Measurements from ENCODE around the gene LRRC17. TPM values are rescaled to one million over a fixed set of nuclear protein-coding genes. Genes with fewer than 3 reads are reported as not detected.

Gene LRRC17
- total RNA-seq, 6 experiments from 2014 or later = 0.64 to 1.8 (median 1.3) TPM

- no peak for ATAC-seq
- TF ChIP-seq POLR2A (IDR thresholded peaks at IDR 0.05) = no peak
- TF ChIP-seq, protein P1, sequence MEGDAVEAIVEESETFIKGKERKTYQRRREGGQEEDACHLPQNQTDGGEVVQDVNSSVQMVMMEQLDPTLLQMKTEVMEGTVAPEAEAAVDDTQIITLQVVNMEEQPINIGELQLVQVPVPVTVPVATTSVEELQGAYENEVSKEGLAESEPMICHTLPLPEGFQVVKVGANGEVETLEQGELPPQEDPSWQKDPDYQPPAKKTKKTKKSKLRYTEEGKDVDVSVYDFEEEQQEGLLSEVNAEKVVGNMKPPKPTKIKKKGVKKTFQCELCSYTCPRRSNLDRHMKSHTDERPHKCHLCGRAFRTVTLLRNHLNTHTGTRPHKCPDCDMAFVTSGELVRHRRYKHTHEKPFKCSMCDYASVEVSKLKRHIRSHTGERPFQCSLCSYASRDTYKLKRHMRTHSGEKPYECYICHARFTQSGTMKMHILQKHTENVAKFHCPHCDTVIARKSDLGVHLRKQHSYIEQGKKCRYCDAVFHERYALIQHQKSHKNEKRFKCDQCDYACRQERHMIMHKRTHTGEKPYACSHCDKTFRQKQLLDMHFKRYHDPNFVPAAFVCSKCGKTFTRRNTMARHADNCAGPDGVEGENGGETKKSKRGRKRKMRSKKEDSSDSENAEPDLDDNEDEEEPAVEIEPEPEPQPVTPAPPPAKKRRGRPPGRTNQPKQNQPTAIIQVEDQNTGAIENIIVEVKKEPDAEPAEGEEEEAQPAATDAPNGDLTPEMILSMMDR (IDR thresholded peaks at IDR 0.05) = no peak
- H3K27me3 ChIP-seq = no peaks in the 10 kb centered on the region
- peaks cover 0 to 10% (median 0%) of the 10 kb centered on the region in 4 donors for H3K4me1 ChIP-seq
- H3K4me3 ChIP-seq = peak overlapping the region in 1 of 3 donors; percentile 1
- intact Hi-C loops (cut with DNase I) = no loop called here
- H3K9me3 ChIP-seq = no peaks in the 10 kb centered on the region
- DNase-seq = no peak
- no peak overlapping the region for H3K27ac ChIP-seq
- no peaks in the 10 kb centered on the region for H3K36me3 ChIP-seq
- WGBS (ENCODE audit: insufficient coverage, low coverage, low lambda C conversion rate, missing lambda C conversion rate) = 77% methylated on average over 3 of the region's 3 CpGs
These were observed 21.9 kb downstream of the LRRC17 start for GRCh38 chr7:102934701-102935100.

DNA sequence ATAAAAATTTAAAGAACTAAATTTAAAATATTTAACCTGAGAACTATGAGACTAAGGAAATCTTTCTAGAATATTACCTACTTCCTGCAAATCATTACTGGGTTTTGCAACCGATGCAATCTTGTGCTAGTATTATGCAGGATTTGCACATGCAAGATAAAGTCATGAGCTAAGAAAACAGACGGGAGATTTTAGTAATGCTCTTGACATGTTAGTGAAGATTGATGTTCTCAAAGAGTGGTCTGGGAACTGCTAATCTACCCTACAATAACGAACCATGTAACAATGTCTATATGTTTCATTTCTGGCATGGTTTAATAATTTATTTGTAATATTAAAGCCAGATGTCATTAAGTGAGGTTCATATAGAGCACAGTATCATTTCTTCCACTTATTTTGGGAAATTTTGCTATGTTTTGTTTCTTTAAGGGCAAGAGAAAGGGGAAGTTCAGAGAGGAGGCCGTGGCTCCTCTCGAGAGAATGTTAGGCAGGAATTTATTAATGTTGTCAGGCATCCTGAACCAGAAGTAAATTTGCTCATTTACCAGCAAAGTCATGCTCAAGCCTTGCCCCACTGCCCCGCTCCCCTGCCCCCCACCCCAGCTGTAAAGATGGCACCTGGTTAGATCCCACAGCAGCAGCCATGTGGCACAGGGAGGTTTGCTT is 22.8 kb downstream of the LRRC17 start:
- Histone ChIP-seq H3K27ac (no peak overlapping the region), H3K4me3 (no peak overlapping the region), H3K9me3 (no peaks in the 10 kb centered on the region), H3K4me1 (peaks cover 0 to 10% (median 0%) of the 10 kb centered on the region in 4 donors), H3K36me3 (no peaks in the 10 kb centered on the region), H3K27me3 (no peaks in the 10 kb centered on the region)
- ATAC-seq (no peak), DNase-seq (no peak)
- intact Hi-C loops (cut with DNase I) = no loop called here
- 54% methylated on average over 6 of the region's 6 CpGs for WGBS (ENCODE audit: insufficient coverage, low coverage, low lambda C conversion rate, missing lambda C conversion rate)
- TF ChIP-seq POLR2A (IDR thresholded peaks at IDR 0.05) = no peak
- TF ChIP-seq, protein P1 (IDR thresholded peaks at IDR 0.05) = no peak

DNA sequence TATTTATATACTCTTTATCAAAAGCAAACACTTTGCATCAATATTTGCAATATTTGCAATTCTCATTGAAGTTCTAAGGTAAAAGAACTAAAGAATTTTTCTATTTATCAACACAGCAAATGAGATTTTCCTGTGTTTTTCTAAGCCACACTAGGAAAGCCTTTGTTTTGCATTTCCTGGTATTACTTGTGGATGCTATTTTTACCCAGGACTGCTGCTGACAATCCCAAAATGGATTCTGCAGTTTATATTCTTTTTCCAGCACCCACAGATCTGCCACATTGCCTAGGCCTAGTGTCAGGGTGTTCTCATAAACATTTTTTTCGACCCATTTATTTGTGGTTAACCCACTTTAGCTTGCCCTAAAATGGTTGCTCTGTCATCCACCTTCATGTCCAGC is 25.9 kb downstream of the LRRC17 start:
- Histone ChIP-seq H3K4me1 (peaks cover 0 to 10% (median 0%) of the 10 kb centered on the region in 4 donors), H3K27ac (no peak overlapping the region)

DNA sequence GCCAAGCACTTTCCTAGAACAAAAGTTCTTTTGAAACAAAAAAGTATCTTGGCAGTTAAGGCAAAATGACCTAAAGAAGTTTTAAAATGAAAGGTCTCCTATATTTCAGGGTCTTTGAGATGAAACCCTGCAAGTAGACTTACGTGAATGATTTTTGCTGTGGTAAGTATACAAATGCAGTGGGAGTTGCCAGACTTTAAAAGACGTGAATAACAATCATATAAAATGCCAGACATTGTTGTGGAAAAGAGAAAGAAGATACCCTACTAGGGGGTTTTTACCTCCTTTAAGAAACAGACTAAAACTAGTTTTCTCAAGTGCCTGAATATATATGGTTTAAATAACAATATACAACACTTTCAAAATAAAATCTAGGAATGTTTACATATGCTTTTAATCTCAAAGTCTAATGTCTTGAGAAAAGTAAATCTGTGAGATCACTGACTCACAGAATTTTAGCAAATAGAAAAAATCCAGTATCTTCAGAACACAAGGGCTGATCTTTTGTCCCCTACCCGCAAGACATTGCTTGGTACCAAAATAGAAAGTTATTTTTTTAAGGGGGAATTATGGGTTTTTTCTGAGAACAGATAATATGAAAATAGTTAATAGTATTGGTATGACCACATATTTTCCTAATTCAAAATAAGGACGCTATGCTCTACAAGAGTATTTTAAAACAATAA is 29.5 kb downstream of the LRRC17 start:
- Histone ChIP-seq H3K4me1 (no peaks in the 10 kb centered on the region), H3K9me3 (no peaks in the 10 kb centered on the region), H3K27ac (no peak overlapping the region), H3K4me3 (no peak overlapping the region), H3K36me3 (no peaks in the 10 kb centered on the region), H3K27me3 (no peaks in the 10 kb centered on the region)
- TF ChIP-seq, protein P1 (IDR thresholded peaks at IDR 0.05) = no peak
- no peak for TF ChIP-seq POLR2A (IDR thresholded peaks at IDR 0.05)
- ATAC-seq = no peak
- no peak for DNase-seq
- WGBS (ENCODE audit: insufficient coverage, low coverage, low lambda C conversion rate, missing lambda C conversion rate) = 71% methylated on average over 4 of the region's 4 CpGs
- intact Hi-C loops (cut with DNase I) = no loop called here

More for the DNA sequence above, 25.9 kb downstream of the LRRC17 start:
- ATAC-seq (peak in 1 of 4 donors; percentile 29), DNase-seq (no peak)
- Histone ChIP-seq H3K27me3 (no peaks in the 10 kb centered on the region), H3K4me3 (no peak overlapping the region), H3K36me3 (no peaks in the 10 kb centered on the region), H3K9me3 (no peaks in the 10 kb centered on the region)
- TF ChIP-seq, protein P1 (IDR thresholded peaks at IDR 0.05) = no peak
- no peak for TF ChIP-seq POLR2A (IDR thresholded peaks at IDR 0.05)
- intact Hi-C loops (cut with DNase I) = no loop called here
- 67% methylated on average over 1 of the region's 1 CpG for WGBS (ENCODE audit: insufficient coverage, low coverage, low lambda C conversion rate, missing lambda C conversion rate)

Measured in right lobe of liver (tissue), 6 donors.